Adrenal gland (tissue), 12 donors: ENCODE data around the gene SEPTIN7. TPM values are rescaled to one million over a fixed set of nuclear protein-coding genes. Genes with fewer than 3 reads are reported as not detected.

Experiments
- DNase-seq, 7 donors: peaks; one replicate each; pipeline ENCODE4 v3.0.0-alpha.2; 2019 to 2020
- H3K27ac ChIP-seq, 5 donors: fragments of 200-600 bp; sonication (generic) in 4 of 5; 1 replicate in 3 of 5; 2 replicates in 2 of 5; pipeline versions ENCODE4 v1.5.1 to v1.8.0; 2016 to 2020; ENCODE audit warnings: mild to moderate bottlenecking in 1 of 5
- H3K27me3 ChIP-seq: fragments of 200-600 bp; 2 replicates; pipeline ENCODE4 v1.8.0; 2021
- H3K36me3 ChIP-seq, 2 donors: fragments of 200-600 bp; replicated peaks in 1 of 2; 1 replicate in 1 of 2; 2 replicates in 1 of 2; pipeline versions ENCODE4 v1.5.1 to v1.8.0; 2018 to 2022
- H3K4me1 ChIP-seq, 2 donors: fragments of 200-600 bp; replicated peaks in 1 of 2; 1 replicate in 1 of 2; 2 replicates in 1 of 2; pipeline versions ENCODE4 v1.5.1 to v1.8.0; 2018 to 2021
- H3K4me3 ChIP-seq, 4 donors: fragments of 200-600 bp; sonication (generic) in 3 of 4; one replicate each; pipeline ENCODE4 v1.5.1; 2016 to 2018
- H3K9me3 ChIP-seq, 3 donors: fragments of 200-600 bp; sonication (generic) in 1 of 3; replicated peaks in 1 of 3; 1 replicate in 2 of 3; 2 replicates in 1 of 3; pipeline versions ENCODE4 v1.5.1 to v1.8.0; 2016 to 2021
- POLR2A ChIP-seq, 2 donors: fragments of 450-650 bp; IDR thresholded peaks; one replicate each; pipeline ENCODE4 v1.6.1; 2017; ENCODE audit warnings: antibody characterized with exemption in 2 of 2, mild to moderate bottlenecking in 2 of 2, moderate library complexity in 1 of 2
- WGBS, 4 donors: extraction: QIAGEN DNeasy Blood & Tissue Kit in 2 of 4; methylation state at CpG; one replicate each; pipeline versions ENCODE4 v1.1.5 to v1.1.7; 2013 to 2017; 5-methylcytosine and 5-hydroxymethylcytosine counted together
- intact Hi-C, 2 donors: fragments of 100-400 bp; cut with DNase I; formaldehyde crosslinking; loops; one replicate each; pipeline versions ENCODE4 v1.14.1 to v1.15.0; 2022 to 2023
- polyA plus RNA-seq, 3 donors: library from polyadenylated mRNA; stranded (reverse); fragments of 200-250 nt in 2 of 3; fragments of 350-450 nt in 1 of 3; fragmentation: Illumina TruSeq in 1 of 3; extraction: RNeasy Lipid Tissue Mini Kit (QIAGEN cat#74804) in 1 of 3; gene quantifications; one replicate each; pipeline ENCODE4 v1.2.3, GENCODE V29; 2013 to 2014
- total RNA-seq, 9 donors: library from RNA; depleted of rRNA in 4 of 9; stranded (reverse); fragments of >200 nt in 4 of 9; fragments of 120-200 nt in 1 of 9; fragmentation: NEBNext Ultra II Directional in 1 of 9; extraction: Animal tissue kit (Norgen Biotek cat#: 25700) in 1 of 9; gene quantifications; one replicate each; pipeline versions ENCODE4 v1.1.0 to v1.2.4, GENCODE V29; 2013 to 2023
- TF ChIP-seq, protein P1 (sequence below), 6 experiments: fragments of 450-650 bp in 4 of 6; fragments of 200-600 bp in 2 of 6; sonication (generic) in 1 of 6; IDR thresholded peaks; 1 replicate in 5 of 6; 2 replicates in 1 of 6; pipeline versions ENCODE4 v1.5.1 to v1.8.0; 2016 to 2021; ENCODE audit warnings: antibody characterized with exemption in 6 of 6, mild to moderate bottlenecking in 2 of 6, moderate library complexity in 1 of 6
- donor health status: healthy with polysubstance abuse.
- donor health status: Bipolar disorder and iron deficiency.
- donor health status: DM: yes; HTN: yes; CAD: no.
- donor health status: DM: no; HTN: no; CAD: no.
- donor health status: DM: no; HTN: no; CAD: no.
- donor health status: DM: yes; HTN: yes; CAD: no.

SEPTIN7 gene
- total and polyA plus RNA-seq, 12 donors, result 72.3 to 267 (median 155) TPM

GRCh38 chr7:35771776-35772175 is 29.1 kb upstream of the SEPTIN7 start:
- Histone ChIP-seq H3K4me3 (no peak overlapping the region), H3K36me3 (no peaks in the 10 kb centered on the region), H3K9me3 (no peaks in the 10 kb centered on the region), H3K27ac (no peak overlapping the region), H3K4me1 (no peaks in the 10 kb centered on the region), H3K27me3 (no peaks in the 10 kb centered on the region)
- no peak for DNase-seq
- intact Hi-C loops, result no loop called here
- TF ChIP-seq, protein P1, sequence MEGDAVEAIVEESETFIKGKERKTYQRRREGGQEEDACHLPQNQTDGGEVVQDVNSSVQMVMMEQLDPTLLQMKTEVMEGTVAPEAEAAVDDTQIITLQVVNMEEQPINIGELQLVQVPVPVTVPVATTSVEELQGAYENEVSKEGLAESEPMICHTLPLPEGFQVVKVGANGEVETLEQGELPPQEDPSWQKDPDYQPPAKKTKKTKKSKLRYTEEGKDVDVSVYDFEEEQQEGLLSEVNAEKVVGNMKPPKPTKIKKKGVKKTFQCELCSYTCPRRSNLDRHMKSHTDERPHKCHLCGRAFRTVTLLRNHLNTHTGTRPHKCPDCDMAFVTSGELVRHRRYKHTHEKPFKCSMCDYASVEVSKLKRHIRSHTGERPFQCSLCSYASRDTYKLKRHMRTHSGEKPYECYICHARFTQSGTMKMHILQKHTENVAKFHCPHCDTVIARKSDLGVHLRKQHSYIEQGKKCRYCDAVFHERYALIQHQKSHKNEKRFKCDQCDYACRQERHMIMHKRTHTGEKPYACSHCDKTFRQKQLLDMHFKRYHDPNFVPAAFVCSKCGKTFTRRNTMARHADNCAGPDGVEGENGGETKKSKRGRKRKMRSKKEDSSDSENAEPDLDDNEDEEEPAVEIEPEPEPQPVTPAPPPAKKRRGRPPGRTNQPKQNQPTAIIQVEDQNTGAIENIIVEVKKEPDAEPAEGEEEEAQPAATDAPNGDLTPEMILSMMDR (IDR thresholded peaks at IDR 0.05), result no peak
- TF ChIP-seq POLR2A (IDR thresholded peaks at IDR 0.05), result no peak

DNA sequence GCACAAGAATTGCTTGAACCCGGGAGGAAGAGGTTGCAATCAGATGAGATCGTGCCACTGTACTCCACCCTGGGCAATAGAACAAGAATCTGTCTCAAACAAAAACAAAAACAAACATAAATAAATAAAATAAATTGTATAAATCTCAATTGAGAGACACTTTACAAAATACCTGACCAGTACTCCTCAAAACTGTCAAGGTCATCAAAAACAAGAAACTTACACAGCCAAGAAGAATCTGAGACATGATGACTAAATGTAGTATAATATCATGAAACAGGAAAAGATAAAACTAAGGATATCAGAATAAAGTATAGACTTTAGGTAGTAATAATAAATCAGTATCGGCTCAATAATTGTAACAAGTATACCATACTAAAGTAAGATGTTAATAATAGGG is 26.9 kb upstream of the SEPTIN7 start:
- TF ChIP-seq, protein P1 (IDR thresholded peaks at IDR 0.05), result no peak
- TF ChIP-seq POLR2A (IDR thresholded peaks at IDR 0.05), result no peak

GRCh38 chr7:35776686-35777085 is 24.2 kb upstream of the SEPTIN7 start:
- TF ChIP-seq, protein P1 (IDR thresholded peaks at IDR 0.05), result no peak
- no peak for TF ChIP-seq POLR2A (IDR thresholded peaks at IDR 0.05)
- 84 to 97% (median 92%) methylated on average over 1 of the region's 1 CpG for WGBS, 4 donors
- intact Hi-C loops, result no loop called here
- Histone ChIP-seq H3K27ac (no peak overlapping the region), H3K9me3 (no peaks in the 10 kb centered on the region), H3K27me3 (no peaks in the 10 kb centered on the region), H3K4me3 (no peak overlapping the region), H3K36me3 (no peaks in the 10 kb centered on the region), H3K4me1 (no peaks in the 10 kb centered on the region)
- DNase-seq, result no peak

More for the DNA sequence above, 26.9 kb upstream of the SEPTIN7 start:
- DNase-seq, result no peak
- no peaks in the 10 kb centered on the region for H3K27me3 ChIP-seq
- no peak overlapping the region for H3K27ac ChIP-seq
- intact Hi-C loops, result no loop called here
- H3K4me3 ChIP-seq, result no peak overlapping the region
- H3K36me3 ChIP-seq, result no peaks in the 10 kb centered on the region
- H3K4me1 ChIP-seq, result no peaks in the 10 kb centered on the region
- no peaks in the 10 kb centered on the region for H3K9me3 ChIP-seq
- WGBS, 4 donors, result 95 to 98% (median 97%) methylated on average over 3 of the region's 3 CpGs

DNA sequence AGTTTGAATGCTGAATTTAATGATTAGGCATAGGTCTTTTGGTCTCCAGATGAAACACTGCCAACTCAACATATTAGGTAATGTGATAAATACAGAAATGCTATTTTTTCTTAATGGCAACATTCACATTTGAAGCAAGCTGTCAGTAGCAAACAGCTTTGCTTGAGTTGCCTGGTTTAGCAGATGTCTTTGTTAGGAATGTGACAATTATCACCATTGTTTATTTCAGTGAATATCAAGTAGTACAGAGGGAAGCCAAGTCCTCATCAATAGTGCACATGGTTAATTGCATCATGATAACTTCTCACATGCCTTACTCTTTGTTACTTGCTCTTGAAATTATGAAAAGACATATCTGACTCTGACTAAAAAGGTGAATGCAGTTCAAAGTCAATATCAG is 23.7 kb upstream of the SEPTIN7 start:
- Histone ChIP-seq H3K27ac (no peak overlapping the region), H3K4me1 (no peaks in the 10 kb centered on the region), H3K4me3 (no peak overlapping the region), H3K9me3 (no peaks in the 10 kb centered on the region), H3K27me3 (no peaks in the 10 kb centered on the region), H3K36me3 (no peaks in the 10 kb centered on the region)
- intact Hi-C loops, result no loop called here
- no peak for TF ChIP-seq POLR2A (IDR thresholded peaks at IDR 0.05)
- TF ChIP-seq, protein P1 (IDR thresholded peaks at IDR 0.05), result no peak
- DNase-seq, result no peak
